SH-SY5Y (cell line): ENCODE measurements around the gene PTPRM.

Source experiments
- GATA2 ChIP-seq: IDR thresholded peaks from 2 replicates; pipeline ENCODE4 v1.6.1; 2011; ENCODE audit warnings: mild to moderate bottlenecking, low read depth, low read length
- GATA3 ChIP-seq: IDR thresholded peaks from 2 replicates; pipeline ENCODE4 v1.6.1; 2011; ENCODE audit warnings: low read depth, mild to moderate bottlenecking, low read length, moderate library complexity

- no peak for TF ChIP-seq GATA2
- TF ChIP-seq GATA3: no peak
These were observed 90.8 kb downstream of the PTPRM start for GRCh38 chr18:7657937-7658336.
